ENCODE data around the gene LRRC15.

The LRRC15 gene

GRCh38 chr3:194369522-194370279 lies at the start of gene LRRC15:
LRRC15 (minus strand) TSS chr3:194369743; CDS start chr3:194361043, 8,700 bp downstream.
- no peak for DNase-seq

GRCh38 chr3:194418671-194419070 lies 49.1 kb upstream of the LRRC15 start:
- DNase-seq = no peak

- no peak for DNase-seq
These were observed 37.9 kb upstream of the LRRC15 start for GRCh38 chr3:194407423-194407822.

- DNase-seq = no peak
These were observed 36.2 kb upstream of the LRRC15 start for GRCh38 chr3:194405766-194406165.

- no peak for DNase-seq
These were observed 35.0 kb upstream of the LRRC15 start for GRCh38 chr3:194404365-194405140.

GRCh38 chr3:194401868-194402329 lies 32.4 kb upstream of the LRRC15 start:
- no peak for DNase-seq

- no peak for DNase-seq
These were observed 31.8 kb upstream of the LRRC15 start for GRCh38 chr3:194401346-194401745.

- no peak for DNase-seq
These were observed 30.4 kb upstream of the LRRC15 start for GRCh38 chr3:194399874-194400411.

- DNase-seq = no peak
These were observed 29.6 kb upstream of the LRRC15 start, which contains the start of gene GP5 for GRCh38 chr3:194399166-194399565. GP5 (minus strand) TSS chr3:194399266; CDS start chr3:194398282, 984 bp downstream.

GRCh38 chr3:194397757-194398312 lies 28.3 kb upstream of the LRRC15 start:
- no peak for DNase-seq

GRCh38 chr3:194396859-194397756 lies 27.6 kb upstream of the LRRC15 start:
- DNase-seq = no peak

GRCh38 chr3:194396539-194396858 lies 27.0 kb upstream of the LRRC15 start:
- no peak for DNase-seq

- peak; percentile 35 for DNase-seq
These were observed 26.4 kb upstream of the LRRC15 start for GRCh38 chr3:194395778-194396538.

- no peak for DNase-seq
These were observed 25.7 kb upstream of the LRRC15 start for GRCh38 chr3:194395212-194395611.

- DNase-seq = no peak
These were observed 23.0 kb upstream of the LRRC15 start for GRCh38 chr3:194392576-194392975.

GRCh38 chr3:194390835-194391234 lies 21.3 kb upstream of the LRRC15 start:
- no peak for DNase-seq

- DNase-seq = no peak
These were observed 19.7 kb upstream of the LRRC15 start for GRCh38 chr3:194389269-194389668.

GRCh38 chr3:194387926-194388418 lies 18.4 kb upstream of the LRRC15 start:
- no peak for DNase-seq

- DNase-seq = no peak
These were observed 17.7 kb upstream of the LRRC15 start for GRCh38 chr3:194387276-194387675.

- DNase-seq = no peak
These were observed 17.1 kb upstream of the LRRC15 start for GRCh38 chr3:194386648-194387047.

GRCh38 chr3:194386066-194386465 lies 16.5 kb upstream of the LRRC15 start:
- no peak for DNase-seq

All from SIG-M5 (cell line).